Measurements from ENCODE around the gene VPS39.
"Not testable (repeated sequence)": the region's sequence is repeated elsewhere in the genome, so short reads cannot be mapped to it uniquely, and the experiment has no call there.

Gene VPS39, protein sequence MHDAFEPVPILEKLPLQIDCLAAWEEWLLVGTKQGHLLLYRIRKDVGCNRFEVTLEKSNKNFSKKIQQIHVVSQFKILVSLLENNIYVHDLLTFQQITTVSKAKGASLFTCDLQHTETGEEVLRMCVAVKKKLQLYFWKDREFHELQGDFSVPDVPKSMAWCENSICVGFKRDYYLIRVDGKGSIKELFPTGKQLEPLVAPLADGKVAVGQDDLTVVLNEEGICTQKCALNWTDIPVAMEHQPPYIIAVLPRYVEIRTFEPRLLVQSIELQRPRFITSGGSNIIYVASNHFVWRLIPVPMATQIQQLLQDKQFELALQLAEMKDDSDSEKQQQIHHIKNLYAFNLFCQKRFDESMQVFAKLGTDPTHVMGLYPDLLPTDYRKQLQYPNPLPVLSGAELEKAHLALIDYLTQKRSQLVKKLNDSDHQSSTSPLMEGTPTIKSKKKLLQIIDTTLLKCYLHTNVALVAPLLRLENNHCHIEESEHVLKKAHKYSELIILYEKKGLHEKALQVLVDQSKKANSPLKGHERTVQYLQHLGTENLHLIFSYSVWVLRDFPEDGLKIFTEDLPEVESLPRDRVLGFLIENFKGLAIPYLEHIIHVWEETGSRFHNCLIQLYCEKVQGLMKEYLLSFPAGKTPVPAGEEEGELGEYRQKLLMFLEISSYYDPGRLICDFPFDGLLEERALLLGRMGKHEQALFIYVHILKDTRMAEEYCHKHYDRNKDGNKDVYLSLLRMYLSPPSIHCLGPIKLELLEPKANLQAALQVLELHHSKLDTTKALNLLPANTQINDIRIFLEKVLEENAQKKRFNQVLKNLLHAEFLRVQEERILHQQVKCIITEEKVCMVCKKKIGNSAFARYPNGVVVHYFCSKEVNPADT

DNA sequence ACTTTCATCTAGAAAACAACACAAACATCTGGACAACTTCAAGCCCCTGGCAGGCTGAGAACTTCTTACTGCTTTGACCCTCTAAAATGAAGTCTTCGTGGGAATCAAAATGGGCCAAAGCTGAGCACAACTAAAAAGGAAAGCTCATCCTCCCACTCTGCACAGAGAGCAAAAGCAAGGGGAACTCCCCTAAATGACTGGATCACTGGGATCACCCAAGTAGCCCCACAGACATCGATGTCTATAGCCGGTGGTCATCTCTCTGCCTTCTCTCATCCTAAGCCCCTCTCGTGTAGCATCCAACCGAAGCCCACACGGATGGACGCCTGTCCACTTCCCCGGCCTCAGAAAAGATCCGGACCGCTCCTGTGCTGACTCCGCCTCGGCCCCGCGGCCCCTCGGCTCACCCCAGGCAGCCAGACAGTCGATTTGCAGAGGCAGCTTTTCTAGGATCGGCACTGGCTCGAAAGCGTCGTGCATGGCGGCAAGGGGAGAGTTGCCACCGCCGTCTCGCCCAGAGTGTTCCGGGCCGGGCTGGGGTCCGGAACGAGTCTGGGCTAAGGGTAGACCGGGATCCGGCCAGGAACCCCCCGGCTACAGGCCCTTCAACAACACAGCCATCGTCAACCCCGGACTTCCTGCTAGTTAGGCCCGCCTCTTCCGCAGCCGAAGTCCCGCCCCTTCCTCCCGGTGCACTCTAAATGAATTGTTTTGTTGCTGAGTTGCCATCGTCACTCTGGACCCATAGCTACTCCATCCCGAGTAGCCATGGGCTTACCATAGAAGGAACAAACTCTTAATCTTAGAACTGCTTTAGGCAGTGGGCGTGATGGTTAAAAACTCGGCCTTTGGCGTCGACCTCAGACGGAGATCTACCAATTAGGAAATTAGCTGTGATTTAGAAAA is at the start of gene VPS39:
Gene VPS39 (minus strand): TSS at position 631 of the 906 bp plus-strand sequence. CDS start 151 bp downstream, at position 480.
- peak; percentile 87 for DNase-seq

DNA sequence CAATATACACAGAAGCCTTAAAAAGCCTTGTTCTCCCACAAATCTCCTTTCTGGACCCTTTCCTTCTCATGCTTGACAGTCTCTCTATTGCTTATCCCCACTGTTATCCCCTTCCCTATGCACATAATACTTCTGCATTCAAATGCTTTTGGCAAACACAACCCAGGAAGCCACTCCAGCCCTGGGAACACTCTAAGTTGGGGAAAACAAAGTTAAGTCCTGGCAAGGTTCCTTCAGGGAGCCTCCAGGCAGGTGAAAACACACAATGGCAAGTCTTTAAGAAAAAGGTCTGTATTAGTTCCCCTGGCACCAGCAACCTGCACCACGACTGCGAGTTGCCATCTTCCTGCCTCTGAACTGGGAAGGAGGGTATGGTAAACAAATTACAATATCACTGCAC is 45.2 kb upstream of the VPS39 start:
- no peak for DNase-seq

DNA sequence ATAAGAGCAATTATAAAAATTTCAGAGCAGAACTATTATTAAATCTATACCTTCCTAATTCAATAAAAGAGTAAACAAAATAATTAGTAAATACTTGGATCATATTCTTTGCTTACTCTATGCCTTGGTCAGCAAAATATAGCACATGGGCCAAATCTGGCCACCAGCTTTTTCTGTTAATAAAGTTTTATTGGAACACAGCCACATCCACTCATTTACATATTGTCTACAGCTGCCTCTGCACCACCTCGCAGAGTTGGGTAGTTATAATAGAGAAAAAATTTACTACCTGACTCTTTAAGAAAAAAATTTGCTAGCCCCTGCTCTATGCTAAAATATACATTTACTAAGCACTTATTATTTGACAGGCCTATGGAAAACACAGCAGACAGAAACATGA is 32.7 kb upstream of the VPS39 start:
- DNase-seq, result no peak

DNA sequence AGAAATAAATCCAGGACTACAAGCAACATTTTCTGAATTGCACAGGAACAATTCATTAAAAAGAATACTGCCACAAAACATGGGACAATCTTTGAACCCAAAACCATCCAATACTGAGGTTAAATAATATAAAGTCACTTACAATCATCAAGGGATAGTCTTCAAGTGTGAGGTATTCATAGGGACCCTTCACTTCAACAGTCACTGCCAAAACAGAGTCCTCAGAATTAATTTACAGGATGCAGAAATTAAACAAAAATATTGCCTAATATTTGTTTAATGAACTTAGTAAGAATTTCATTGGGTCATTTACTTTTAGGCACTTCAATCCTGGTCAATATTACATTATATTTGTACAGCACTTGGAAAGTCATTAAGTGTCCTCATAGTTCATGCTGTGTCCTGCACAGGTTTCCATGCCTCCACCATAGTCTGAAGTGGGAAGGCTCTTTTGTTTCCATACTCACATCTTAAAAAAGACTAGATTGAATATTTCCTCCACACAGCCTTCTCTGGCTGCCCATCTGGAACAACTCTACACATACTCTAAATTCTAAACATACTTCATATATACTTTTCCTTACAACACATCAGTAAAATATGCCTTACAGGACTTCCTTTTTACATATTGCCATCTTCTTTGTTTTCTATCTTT is 31.6 kb upstream of the VPS39 start:
- no peak for DNase-seq

DNA sequence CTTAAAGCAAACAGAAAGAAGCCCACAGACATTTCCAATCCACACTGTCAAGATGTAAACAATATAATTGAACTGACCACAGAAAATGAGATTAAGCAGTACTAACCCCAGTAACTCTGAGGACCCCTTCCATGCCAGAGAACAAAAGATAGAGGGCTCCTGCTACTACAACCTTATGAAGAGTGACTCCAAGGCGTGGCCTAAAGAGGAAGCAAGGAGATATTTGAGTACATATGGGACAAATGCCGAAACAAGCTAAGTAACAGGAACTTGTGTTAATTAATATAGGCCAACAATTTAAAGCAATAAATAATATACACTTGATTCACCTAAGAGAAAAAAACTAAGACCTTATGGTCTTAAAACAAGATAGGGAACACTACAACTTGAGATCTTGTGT is 25.0 kb upstream of the VPS39 start:
- DNase-seq, result no peak

DNA sequence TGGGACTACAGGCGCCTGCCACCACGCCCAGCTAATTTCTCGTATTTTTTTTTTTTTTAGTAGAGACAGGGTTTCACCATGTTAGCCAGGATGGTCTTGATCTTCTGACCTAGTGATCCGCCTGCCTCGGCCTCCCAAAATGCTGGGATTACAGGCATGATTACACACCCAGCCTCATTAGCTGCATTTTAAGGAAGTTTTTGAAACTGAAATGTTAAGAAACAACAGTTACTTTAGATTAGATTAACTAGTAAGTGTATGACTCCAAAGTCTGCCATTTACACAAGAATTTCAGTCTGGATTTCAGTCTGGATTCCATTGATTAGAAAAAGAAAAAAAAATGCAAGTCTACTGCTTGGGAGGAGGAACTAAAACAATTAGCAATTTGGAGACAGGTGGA is 24.5 kb upstream of the VPS39 start:
- DNase-seq, result no peak

DNA sequence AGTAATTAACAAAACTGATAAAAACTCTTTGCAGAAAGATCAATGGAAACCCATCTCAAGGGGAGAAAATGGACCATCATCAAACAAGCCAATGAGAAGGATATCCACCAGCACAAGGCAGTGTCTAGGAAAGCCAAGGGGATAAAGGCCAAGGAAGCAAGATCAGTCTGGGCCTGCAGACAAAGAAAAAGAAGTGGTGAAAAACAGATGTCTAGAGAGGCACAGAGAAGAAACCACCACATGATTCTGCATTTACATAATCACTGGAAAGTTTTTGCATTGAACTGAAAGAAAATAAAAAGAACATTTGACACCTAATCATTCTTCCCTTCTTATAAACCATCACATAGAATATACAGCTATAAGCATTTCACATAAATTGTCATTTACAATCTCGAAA is 23.0 kb upstream of the VPS39 start:
- no peak for DNase-seq

DNA sequence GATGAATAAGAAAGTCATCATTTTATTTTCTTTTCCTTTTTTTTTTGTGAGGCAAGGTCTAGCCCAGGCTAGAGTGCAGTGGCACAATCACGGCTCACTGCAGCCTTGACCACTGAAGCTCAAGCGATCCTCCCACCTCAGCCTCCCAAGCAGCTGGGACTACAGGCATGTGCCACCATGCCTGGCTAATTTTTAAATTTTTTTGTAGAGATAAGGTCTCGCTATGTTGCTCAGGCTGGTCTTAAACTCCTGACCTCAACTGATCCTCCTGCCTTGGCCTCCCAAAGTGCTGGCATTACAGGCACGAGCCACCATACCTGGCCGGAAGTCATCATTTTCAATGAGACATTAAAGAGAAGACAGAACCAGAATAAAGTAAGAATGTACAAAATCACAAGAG is 20.9 kb upstream of the VPS39 start:
- not testable (repeated sequence) for DNase-seq

DNA sequence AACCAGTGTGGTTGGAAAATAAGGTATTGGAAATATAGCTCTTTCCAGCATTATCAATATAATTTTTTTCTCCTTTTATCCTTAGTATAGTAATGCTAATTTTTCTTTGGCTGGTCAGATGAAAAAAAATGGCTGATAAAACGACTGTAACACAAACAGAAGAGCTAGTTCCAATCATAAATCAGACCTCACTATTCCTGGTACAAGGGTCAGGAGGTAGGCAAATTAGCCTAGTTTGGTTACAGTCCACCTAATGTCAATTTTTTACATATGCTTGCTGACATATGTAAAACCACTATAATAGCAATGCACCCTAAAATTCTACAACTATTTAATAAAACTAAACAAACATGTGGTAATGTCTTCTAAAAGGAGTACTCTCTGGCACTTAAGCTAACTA is 19.9 kb upstream of the VPS39 start:
- no peak for DNase-seq

DNA sequence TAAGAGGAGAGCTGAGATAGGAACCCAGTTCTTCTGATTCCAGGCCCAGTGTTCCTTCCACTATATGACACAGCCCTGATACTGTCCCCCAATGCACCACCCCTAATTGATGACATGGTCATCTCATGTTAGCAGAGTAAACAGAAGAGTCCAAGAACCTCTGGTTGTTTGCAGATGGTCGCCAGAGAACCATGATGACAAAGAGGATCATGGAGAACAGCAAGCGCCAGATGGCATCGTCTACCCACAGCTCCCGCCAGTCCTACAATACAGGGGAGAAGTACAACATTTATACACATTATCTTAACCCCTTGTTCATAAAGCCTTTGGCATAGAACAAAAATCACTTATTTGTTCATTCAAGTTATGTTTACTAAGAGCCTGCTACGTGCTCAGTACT is 18.5 kb upstream of the VPS39 start:
- DNase-seq, result no peak

DNA sequence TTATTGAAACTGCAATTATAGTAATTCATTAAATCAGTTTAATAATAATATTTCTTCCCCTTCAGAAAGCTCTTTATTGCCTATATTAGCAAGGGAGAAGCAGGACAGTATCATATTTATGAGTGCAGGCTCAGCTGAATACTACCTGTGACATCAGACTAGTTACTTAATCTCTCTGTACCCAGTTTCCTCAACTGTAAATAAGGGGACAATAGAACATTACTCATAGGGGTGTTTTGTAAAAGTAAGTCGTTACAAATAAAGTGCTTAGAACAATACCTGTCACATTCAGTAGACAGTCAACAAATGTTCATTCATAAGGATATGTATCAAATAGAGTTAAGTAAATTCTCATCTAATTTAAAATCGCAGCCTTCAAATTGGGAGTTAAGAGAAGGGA is 12.1 kb upstream of the VPS39 start:
- no peak for DNase-seq

DNA sequence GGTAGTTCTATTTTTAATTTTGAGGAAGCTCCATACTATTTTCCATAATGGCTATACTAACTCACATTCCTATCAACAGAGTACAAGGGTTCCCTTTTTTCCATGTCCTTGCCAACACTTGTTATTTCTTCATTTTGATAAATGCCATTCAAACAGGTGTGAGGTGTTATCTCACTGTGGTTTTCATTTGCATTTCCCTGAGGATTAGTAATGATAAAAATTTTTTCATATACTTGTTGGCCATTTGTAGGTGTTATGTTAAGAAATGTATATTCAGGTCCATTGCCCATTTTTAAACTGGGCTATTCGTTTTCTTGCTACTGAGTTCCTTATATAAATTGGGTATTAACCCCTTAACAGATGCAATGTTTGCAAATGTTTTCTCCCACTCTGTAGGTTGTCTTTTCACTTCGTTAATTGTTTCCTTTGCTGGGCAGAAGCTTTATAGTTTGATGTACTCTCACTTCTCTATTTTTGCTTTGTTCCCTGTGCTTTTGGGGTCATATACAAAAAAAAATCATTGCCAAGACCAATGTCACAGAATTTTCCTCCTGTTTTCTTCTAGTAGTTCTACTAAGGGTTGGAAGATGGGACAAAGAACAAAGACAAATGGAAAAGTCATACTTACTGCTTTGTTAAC is 11.0 kb upstream of the VPS39 start:
- DNase-seq, result no peak

DNA sequence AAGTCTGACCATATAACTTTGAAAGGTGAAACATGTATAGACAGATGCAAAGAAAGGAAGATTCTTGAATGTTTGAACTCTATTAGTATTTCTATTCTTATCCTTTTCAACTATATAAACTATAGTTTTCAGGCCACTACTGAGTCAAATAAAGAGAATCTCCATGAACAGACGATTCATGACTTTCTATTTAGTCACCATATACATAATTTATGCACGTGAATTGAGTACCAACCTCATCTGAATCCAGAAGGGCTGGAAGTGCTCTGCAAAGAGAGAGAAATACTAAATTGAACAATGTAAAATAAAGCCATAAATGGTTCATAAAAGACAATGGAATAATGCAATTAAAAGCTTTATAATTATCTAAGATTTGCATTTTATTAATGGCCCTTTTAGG is 9.5 kb upstream of the VPS39 start:
- DNase-seq, result no peak

DNA sequence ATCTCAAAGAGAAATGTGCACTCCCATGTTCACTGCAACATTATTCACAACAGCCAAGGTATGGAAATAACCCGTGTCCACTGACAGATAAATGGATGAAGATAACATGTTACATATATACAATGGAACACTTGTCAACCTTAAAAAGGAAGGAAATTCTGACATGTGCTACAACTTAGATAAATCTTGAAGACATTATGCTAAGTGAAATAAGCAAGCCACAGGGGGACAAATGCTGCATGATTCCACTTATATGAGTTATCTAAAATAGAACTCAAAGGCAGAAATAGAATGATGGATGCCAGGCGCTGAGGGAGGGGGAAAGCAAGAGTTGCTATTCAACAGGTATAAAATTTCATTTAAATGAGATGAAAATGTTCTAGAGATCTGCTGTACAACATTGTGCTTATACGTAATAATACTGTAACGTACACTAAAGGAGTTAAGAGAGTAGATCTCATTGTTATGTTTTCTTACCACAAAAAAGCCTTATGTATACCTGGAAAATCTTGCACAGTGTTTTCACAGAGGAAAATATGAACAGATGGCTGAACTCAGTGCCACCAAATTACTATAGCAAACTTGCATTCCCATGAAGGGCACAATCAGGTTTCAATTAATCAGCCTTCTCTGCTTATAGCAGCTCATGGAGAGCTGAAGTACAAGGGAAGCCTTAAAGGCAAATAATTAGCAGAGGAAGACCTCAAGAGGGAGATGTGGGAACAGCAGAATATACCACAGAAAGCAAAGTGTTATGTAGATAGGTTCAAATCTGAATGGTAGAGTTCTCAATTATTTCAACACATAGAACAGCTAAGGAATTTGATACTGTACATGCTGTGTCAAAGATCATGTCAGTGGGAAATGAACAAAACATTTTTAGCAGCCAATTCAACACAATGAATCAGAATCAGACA is 8.1 kb upstream of the VPS39 start:
- no peak for DNase-seq

DNA sequence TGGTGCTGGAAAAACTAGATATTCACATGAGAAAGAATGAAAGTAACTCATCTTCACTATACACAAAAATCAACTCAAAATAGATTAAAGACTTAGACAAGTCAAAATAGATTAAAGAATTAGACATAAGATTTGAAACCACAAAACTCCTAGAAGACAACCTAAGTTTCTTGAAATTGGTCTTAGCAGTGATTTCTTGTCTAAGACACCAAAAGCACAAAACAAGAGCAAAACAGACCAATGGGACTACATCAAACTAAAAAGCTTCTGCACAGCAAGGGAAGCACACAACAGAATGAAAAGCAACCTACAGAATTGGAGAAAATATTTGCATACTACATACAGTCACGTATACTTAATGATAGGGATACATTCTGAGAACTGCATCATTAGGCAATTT is 6.5 kb upstream of the VPS39 start:
- no peak for DNase-seq

DNA sequence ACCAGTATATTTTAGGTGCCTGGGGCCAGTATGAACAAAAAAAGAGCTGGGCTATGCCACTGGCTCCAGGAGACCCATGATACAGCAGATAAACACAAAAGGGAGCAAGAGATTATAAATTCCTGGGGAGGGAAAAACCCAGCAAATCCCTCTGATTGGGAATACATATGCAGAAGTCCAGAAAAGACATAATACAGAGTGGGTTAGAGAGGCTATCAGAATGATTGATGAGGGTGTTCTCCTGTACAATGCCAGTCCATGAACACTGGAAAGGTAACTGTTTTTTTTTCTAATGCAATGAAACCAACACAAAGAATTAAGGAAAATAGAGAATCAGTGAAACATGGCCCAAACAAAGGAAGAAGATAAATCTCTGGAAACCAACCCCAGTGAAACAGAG is 5.4 kb upstream of the VPS39 start:
- no peak for DNase-seq

DNA sequence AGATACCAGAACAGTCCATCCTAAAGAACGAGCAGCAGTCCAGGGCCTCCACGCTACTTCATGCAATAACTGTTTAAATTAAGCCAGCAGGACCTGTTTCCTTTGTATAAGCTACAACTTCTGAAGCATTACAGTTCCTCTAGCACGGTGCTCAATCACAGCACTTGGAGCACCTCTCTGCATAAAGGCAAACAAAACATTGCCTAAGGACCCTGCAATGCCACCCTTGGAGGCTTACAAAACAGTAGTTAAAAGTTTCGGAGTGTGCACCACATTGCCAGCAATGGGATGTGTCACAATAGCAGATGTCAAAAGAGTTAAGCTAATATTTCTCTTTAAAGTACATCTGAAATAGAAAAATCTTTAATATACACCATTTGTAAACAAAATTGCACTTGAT is 2.6 kb upstream of the VPS39 start:
- DNase-seq, result no peak

DNA sequence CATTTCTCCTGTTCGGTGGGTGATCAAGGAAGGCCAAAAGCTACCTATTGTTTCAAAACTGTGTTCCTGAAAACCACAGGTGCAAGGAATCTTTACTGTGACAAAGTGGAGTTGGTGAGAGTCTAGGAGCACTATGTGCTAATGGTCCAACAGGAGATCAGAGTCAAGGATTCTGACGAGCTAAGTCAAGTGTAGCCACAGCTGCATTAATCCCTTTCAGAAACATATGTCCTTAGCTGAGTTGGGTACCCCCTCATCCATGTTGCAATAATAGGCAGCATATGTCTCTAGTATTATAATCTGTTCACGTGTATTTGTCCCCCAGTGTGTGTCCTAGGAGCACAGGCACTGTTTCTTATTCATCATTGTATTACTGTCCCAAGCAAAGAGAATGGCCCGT is 1.7 kb downstream of the VPS39 start:
- no peak for DNase-seq

DNA sequence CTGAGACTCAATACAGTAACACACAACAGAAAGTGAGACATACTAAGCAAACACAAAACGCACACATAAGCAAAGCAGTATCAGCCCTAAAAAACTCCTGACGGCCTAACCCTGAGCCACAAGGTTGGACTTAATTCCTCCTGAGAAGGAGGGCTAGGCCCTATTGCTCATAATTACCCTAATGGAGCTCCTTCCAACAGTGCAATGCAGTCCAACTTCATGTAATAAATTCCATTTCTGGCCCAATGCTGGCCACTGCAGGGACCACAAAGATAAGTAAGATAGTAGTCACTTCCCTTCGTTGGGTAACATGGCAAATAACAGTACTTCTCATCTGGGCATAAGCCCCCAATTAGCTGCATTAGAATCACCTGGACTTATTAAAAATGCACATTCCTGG is 4.2 kb downstream of the VPS39 start:
- no peak for DNase-seq

DNA sequence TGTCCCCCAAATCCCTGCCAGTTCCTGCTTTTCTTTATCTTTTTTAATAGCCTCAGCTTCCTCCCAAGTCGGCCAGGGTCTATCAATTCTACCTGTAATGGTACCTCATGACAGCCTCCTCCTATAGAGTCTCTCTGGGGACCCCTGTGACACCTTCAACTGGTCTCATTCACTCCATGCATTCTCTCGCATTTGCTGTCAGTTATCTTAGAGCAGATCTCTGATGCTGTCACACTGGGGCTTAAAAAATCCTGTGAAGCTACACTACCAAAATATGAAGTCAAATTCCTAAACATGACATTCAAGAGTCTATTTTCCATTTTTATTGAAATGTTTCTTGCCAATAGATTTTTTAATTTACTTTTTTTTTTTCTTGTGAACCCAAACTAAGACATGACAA is 5.5 kb downstream of the VPS39 start:
- no peak for DNase-seq

DNA sequence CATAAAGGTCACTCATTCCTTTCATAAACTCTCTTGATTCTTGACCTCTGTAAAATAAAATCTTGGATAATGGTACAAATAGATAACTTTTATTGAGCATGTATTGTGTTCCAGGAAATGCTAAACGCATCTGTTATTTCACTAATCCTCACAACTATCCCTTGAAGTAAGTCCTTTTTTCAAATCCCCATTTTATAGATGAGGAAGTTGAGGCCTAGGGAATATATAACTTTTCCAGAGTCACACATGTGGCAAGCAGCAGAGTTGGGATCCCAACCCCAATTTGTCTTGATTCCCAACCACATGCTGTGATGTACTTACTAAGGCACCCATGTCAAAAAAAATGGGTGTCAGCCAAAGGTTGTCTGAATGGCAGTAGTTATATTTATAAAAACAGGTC is 6.3 kb downstream of the VPS39 start:
- no peak for DNase-seq
